ENCODE results near the gene CDHR3. TPM values are rescaled to one million over a fixed set of nuclear protein-coding genes. Genes with fewer than 3 reads are reported as not detected.

The CDHR3 gene
- total and polyA plus RNA-seq, 4 donors, result 1.0 to 10.5 (median 1.8) TPM

DNA sequence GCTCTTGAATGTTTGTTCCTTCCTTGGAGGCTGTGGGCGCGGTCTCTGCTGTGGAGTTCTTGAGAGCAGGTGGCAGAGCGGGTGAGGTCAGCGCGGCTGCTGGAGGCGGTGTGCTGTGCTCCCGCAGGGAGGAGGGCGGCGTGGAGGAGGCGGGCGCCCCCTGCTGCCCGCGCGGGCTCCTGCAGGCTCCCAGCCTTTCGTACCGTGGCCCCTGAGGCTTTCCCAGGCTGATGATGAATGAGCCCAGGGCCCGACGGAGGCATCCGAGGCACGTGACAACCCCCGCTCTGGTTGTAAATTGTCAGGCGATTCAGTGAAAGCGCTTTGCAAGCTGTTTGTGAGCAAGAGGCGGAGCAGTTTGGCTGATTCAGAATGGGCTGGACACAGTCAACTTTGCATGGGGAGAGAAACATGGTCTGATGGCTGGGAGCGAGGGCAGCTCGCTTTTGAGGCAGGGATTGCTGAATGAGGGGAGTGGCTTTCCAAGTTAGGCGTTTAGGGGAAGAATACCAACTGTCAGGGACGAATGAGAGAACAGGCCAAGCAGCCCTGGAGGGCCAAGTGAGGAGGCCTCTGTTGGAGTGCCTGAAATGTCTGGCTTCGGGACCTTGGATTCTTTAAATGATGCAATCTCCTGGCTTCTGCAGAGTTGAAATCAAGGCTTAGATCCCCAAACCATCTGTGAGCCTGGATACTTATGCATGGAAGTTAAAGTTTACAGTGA, 46.6 kb downstream of the CDHR3 start:
- DNase-seq (ENCODE audit: low spot score), result peak; percentile 79
- 18% methylated on average over 29 of the region's 29 CpGs for WGBS
- TF ChIP-seq HNF4G (IDR thresholded peaks at IDR 0.05), result no peak
- TF ChIP-seq FOXA1 (IDR thresholded peaks at IDR 0.05), result no peak
- no peak for TF ChIP-seq FOXA2 (IDR thresholded peaks at IDR 0.05)
- TF ChIP-seq SP1 (IDR thresholded peaks at IDR 0.05), result no peak
- TF ChIP-seq EGR1 (IDR thresholded peaks at IDR 0.05; ENCODE audit: low read depth in 2 of 2), result no peak
- TF ChIP-seq, protein P1, sequence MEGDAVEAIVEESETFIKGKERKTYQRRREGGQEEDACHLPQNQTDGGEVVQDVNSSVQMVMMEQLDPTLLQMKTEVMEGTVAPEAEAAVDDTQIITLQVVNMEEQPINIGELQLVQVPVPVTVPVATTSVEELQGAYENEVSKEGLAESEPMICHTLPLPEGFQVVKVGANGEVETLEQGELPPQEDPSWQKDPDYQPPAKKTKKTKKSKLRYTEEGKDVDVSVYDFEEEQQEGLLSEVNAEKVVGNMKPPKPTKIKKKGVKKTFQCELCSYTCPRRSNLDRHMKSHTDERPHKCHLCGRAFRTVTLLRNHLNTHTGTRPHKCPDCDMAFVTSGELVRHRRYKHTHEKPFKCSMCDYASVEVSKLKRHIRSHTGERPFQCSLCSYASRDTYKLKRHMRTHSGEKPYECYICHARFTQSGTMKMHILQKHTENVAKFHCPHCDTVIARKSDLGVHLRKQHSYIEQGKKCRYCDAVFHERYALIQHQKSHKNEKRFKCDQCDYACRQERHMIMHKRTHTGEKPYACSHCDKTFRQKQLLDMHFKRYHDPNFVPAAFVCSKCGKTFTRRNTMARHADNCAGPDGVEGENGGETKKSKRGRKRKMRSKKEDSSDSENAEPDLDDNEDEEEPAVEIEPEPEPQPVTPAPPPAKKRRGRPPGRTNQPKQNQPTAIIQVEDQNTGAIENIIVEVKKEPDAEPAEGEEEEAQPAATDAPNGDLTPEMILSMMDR (IDR thresholded peaks at IDR 0.05; ENCODE audit: low read depth, low read length, missing input control), result peak; percentile 95
- TF ChIP-seq RXRA (IDR thresholded peaks at IDR 0.05), result no peak
- peak; percentile 85 to 95 for TF ChIP-seq RAD21 (IDR thresholded peaks at IDR 0.05)
- TF ChIP-seq, protein P2, sequence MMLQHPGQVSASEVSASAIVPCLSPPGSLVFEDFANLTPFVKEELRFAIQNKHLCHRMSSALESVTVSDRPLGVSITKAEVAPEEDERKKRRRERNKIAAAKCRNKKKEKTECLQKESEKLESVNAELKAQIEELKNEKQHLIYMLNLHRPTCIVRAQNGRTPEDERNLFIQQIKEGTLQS (IDR thresholded peaks at IDR 0.05), result no peak
- H3K27ac ChIP-seq (ENCODE audit: low read depth in 1 of 2, low read length in 2 of 2), result no peak overlapping the region
- H3K4me1 ChIP-seq (ENCODE audit: control insufficient read depth in 4 of 4, insufficient read depth in 4 of 4, low read length in 3 of 4), result peaks cover 0 to 3% (median 0%) of the 10 kb centered on the region in 4 donors
- no peaks in the 10 kb centered on the region for H3K36me3 ChIP-seq (ENCODE audit: control insufficient read depth in 4 of 4, insufficient read depth in 3 of 4, low read depth in 1 of 4, low read length in 3 of 4)
- H3K9me3 ChIP-seq (ENCODE audit: control insufficient read depth in 4 of 4, low read length in 3 of 4), result no peaks in the 10 kb centered on the region
- no peak overlapping the region for H3K4me3 ChIP-seq (ENCODE audit: low read depth in 1 of 3, low read length in 3 of 3)
- H3K9ac ChIP-seq (ENCODE audit: low read depth in 1 of 2, low read length in 2 of 2), result no peak overlapping the region
- H3K27me3 ChIP-seq (ENCODE audit: control insufficient read depth in 4 of 4, insufficient read depth in 4 of 4, low read length in 3 of 4), result no peaks in the 10 kb centered on the region

DNA sequence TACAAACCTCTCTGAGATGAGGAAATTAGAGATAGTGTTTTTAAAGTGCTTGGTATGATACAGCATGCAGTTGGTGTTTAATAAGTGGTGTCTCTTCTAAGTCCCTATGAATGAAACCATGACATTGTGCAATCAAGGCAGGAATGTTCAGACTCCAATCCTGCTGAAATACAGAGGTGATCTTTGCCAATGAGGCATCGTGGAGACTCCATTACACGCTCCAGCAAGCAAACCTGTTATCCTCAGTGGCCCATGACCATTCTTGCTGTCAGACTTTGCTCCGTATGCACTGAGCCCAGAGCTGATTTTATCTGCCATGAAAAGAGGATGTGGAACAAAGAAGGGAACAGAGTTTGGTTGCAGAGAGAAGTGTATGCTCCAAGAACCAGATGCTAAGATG, 47.3 kb downstream of the CDHR3 start:
- Histone ChIP-seq H3K4me3 (ENCODE audit: low read depth in 1 of 3, low read length in 3 of 3) (no peak overlapping the region), H3K27me3 (ENCODE audit: control insufficient read depth in 4 of 4, insufficient read depth in 4 of 4, low read length in 3 of 4) (no peaks in the 10 kb centered on the region), H3K9ac (ENCODE audit: low read depth in 1 of 2, low read length in 2 of 2) (no peak overlapping the region), H3K4me1 (ENCODE audit: control insufficient read depth in 4 of 4, insufficient read depth in 4 of 4, low read length in 3 of 4) (peaks cover 0 to 3% (median 0%) of the 10 kb centered on the region in 4 donors), H3K36me3 (ENCODE audit: control insufficient read depth in 4 of 4, insufficient read depth in 3 of 4, low read depth in 1 of 4, low read length in 3 of 4) (no peaks in the 10 kb centered on the region), H3K9me3 (ENCODE audit: control insufficient read depth in 4 of 4, low read length in 3 of 4) (no peaks in the 10 kb centered on the region), H3K27ac (ENCODE audit: low read depth in 1 of 2, low read length in 2 of 2) (no peak overlapping the region)
- TF ChIP-seq, protein P3, sequence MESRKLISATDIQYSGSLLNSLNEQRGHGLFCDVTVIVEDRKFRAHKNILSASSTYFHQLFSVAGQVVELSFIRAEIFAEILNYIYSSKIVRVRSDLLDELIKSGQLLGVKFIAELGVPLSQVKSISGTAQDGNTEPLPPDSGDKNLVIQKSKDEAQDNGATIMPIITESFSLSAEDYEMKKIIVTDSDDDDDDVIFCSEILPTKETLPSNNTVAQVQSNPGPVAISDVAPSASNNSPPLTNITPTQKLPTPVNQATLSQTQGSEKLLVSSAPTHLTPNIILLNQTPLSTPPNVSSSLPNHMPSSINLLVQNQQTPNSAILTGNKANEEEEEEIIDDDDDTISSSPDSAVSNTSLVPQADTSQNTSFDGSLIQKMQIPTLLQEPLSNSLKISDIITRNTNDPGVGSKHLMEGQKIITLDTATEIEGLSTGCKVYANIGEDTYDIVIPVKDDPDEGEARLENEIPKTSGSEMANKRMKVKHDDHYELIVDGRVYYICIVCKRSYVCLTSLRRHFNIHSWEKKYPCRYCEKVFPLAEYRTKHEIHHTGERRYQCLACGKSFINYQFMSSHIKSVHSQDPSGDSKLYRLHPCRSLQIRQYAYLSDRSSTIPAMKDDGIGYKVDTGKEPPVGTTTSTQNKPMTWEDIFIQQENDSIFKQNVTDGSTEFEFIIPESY (IDR thresholded peaks at IDR 0.05), result no peak
- TF ChIP-seq, protein P2 (IDR thresholded peaks at IDR 0.05), result no peak
- TF ChIP-seq EGR1 (IDR thresholded peaks at IDR 0.05; ENCODE audit: low read depth in 2 of 2) (no peak), FOXA1 (IDR thresholded peaks at IDR 0.05) (no peak), TAF1 (conservative IDR thresholded peaks at IDR 0.05) (no peak), HNF4G (IDR thresholded peaks at IDR 0.05) (no peak), RAD21 (IDR thresholded peaks at IDR 0.05) (no peak), NR2F2 (IDR thresholded peaks at IDR 0.05) (no peak), FOXA2 (IDR thresholded peaks at IDR 0.05) (no peak), RXRA (IDR thresholded peaks at IDR 0.05) (no peak), YY1 (IDR thresholded peaks at IDR 0.05) (no peak)
- TF ChIP-seq, protein P1 (IDR thresholded peaks at IDR 0.05; ENCODE audit: low read depth, low read length, missing input control), result no peak
- TF ChIP-seq, protein P4, sequence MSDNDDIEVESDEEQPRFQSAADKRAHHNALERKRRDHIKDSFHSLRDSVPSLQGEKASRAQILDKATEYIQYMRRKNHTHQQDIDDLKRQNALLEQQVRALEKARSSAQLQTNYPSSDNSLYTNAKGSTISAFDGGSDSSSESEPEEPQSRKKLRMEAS (IDR thresholded peaks at IDR 0.05), result no peak
- TF ChIP-seq, protein P5, sequence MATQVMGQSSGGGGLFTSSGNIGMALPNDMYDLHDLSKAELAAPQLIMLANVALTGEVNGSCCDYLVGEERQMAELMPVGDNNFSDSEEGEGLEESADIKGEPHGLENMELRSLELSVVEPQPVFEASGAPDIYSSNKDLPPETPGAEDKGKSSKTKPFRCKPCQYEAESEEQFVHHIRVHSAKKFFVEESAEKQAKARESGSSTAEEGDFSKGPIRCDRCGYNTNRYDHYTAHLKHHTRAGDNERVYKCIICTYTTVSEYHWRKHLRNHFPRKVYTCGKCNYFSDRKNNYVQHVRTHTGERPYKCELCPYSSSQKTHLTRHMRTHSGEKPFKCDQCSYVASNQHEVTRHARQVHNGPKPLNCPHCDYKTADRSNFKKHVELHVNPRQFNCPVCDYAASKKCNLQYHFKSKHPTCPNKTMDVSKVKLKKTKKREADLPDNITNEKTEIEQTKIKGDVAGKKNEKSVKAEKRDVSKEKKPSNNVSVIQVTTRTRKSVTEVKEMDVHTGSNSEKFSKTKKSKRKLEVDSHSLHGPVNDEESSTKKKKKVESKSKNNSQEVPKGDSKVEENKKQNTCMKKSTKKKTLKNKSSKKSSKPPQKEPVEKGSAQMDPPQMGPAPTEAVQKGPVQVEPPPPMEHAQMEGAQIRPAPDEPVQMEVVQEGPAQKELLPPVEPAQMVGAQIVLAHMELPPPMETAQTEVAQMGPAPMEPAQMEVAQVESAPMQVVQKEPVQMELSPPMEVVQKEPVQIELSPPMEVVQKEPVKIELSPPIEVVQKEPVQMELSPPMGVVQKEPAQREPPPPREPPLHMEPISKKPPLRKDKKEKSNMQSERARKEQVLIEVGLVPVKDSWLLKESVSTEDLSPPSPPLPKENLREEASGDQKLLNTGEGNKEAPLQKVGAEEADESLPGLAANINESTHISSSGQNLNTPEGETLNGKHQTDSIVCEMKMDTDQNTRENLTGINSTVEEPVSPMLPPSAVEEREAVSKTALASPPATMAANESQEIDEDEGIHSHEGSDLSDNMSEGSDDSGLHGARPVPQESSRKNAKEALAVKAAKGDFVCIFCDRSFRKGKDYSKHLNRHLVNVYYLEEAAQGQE (IDR thresholded peaks at IDR 0.05), result no peak
- DNase-seq (ENCODE audit: low spot score), result no peak
- 82% methylated on average over 3 of the region's 3 CpGs for WGBS

Measured in liver (tissue), 9 donors.